A673 (cell line): ENCODE results near the gene POU6F1. TPM values are rescaled to one million over a fixed set of nuclear protein-coding genes. Genes with fewer than 3 reads are reported as not detected.
A peak's percentile ranks its signal among the peaks of the same experiment; 100 is the strongest.

Experiments used
- BruUV-seq: library from RNA; stranded (reverse); fragments of 400-500 nt; replicated peaks from 2 replicates; lab custom pipeline; 2021; lab: Mats Ljungman, UMichigan
- CTCF ChIA-PET: fragments of 300-600 bp; sonication (Branson Sonifier 250); formaldehyde crosslinking; loops from one replicate; lab custom pipeline; 2022; ENCODE audit warnings: antibody characterized with exemption; lab: Charles Lee
- POLR2A ChIA-PET: fragments of 300-600 bp; sonication (Branson Sonifier 250); formaldehyde crosslinking; loops from one replicate; lab custom pipeline; 2022; ENCODE audit warnings: antibody characterized with exemption; ENCODE audit not compliant: low non-redundant PET; lab: Charles Lee
- DNase-seq: peaks from one replicate; pipeline ENCODE4 v3.0.0-alpha.2; 2015; ENCODE audit warnings: low spot score
- H3K27ac ChIP-seq: fragments of 200-600 bp; sonication (generic); 2 replicates; pipeline ENCODE4 v1.5.1; 2016; ENCODE audit warnings: mixed run types, low read depth, mild to moderate bottlenecking, mixed read lengths, antibody characterized with exemption, low read length; ENCODE audit not compliant: poor library complexity, severe bottlenecking
- H3K27me3 ChIP-seq: fragments of 200-600 bp; sonication (generic); replicated peaks from 2 replicates; pipeline ENCODE4 v1.6.1; 2017; ENCODE audit warnings: mixed run types, low read depth, mild to moderate bottlenecking, mixed read lengths, antibody characterized with exemption, low read length; ENCODE audit not compliant: insufficient read depth, poor library complexity
- H3K36me3 ChIP-seq: fragments of 200-600 bp; sonication (generic); 2 replicates; pipeline ENCODE4 v1.6.1; 2016; ENCODE audit warnings: mixed run types, mild to moderate bottlenecking, mixed read lengths, antibody characterized with exemption, low read length; ENCODE audit not compliant: insufficient read depth, poor library complexity, severe bottlenecking
- H3K4me1 ChIP-seq: fragments of 200-600 bp; sonication (generic); 2 replicates; pipeline ENCODE4 v1.6.1; 2017; ENCODE audit warnings: mixed run types, mild to moderate bottlenecking, mixed read lengths, antibody characterized with exemption, low read length; ENCODE audit not compliant: insufficient read depth, poor library complexity, severe bottlenecking
- H3K4me3 ChIP-seq: fragments of 200-600 bp; sonication (generic); 2 replicates; pipeline ENCODE4 v1.5.1; 2016; ENCODE audit warnings: low read depth, mixed run types, mild to moderate bottlenecking, mixed read lengths, low read length; ENCODE audit not compliant: poor library complexity, severe bottlenecking
- H3K9me3 ChIP-seq: fragments of 200-600 bp; sonication (generic); 2 replicates; pipeline ENCODE4 v1.6.1; 2016; ENCODE audit warnings: mixed run types, low read depth, mild to moderate bottlenecking, mixed read lengths, antibody characterized with exemption, low read length; ENCODE audit not compliant: poor library complexity, severe bottlenecking
- CTCF ChIP-seq: fragments of 300-800, 200-600 bp; sonication (generic); conservative IDR thresholded peaks from 2 replicates; pipeline ENCODE4 v1.5.1; 2017; ENCODE audit warnings: low read depth, mild to moderate bottlenecking, antibody characterized with exemption, low read length, moderate library complexity, mixed read lengths
- EZH2 ChIP-seq: fragments of 200-600 bp; sonication (generic); IDR thresholded peaks from 2 replicates; pipeline ENCODE4 v1.6.1; 2017; ENCODE audit warnings: borderline replicate concordance, low read depth, mild to moderate bottlenecking, mixed read lengths, antibody characterized with exemption, low read length; ENCODE audit not compliant: poor library complexity, severe bottlenecking
- intact Hi-C: fragments of 100-400 bp; cut with micrococcal nuclease; formaldehyde crosslinking; loops from one replicate; pipeline ENCODE4 v1.10.0; 2022; ENCODE audit not compliant: unreplicated experiment
- total RNA-seq: library from RNA; stranded (reverse); gene quantifications from 2 replicates; pipeline ENCODE4 v1.2.3, GENCODE V29; 2021

POU6F1 gene
- total RNA-seq, 1 experiment from 2014 or later, result 13.6 TPM

- POLR2A ChIA-PET, result no interaction called here
- Histone ChIP-seq H3K4me1 (no peaks in the 10 kb centered on the region), H3K36me3 (no peaks in the 10 kb centered on the region), H3K27ac (no peak overlapping the region), H3K9me3 (no peaks in the 10 kb centered on the region), H3K4me3 (no peak overlapping the region), H3K27me3 (no peaks in the 10 kb centered on the region)
- no TSS peak for BruUV-seq
- TF ChIP-seq CTCF, result no peak
- TF ChIP-seq EZH2, result no peak
- CTCF ChIA-PET, result interaction anchor here (0.8 kb wide), 1 partner anchor 226 kb away, joined by 3 read pairs; no protein-coding TSS in a partner anchor
- no peak for DNase-seq
- intact Hi-C loops, result no loop called here
Observed at GRCh38 chr12:51253276-51253675, 35.4 kb upstream of the POU6F1 start.

- no peak for TF ChIP-seq CTCF
- TF ChIP-seq EZH2, result no peak
- DNase-seq, result peak; percentile 62
- intact Hi-C loops, result no loop called here
- Histone ChIP-seq H3K36me3 (peaks cover 28% of the 10 kb centered on the region), H3K27me3 (no peaks in the 10 kb centered on the region), H3K4me3 (no peak overlapping the region), H3K27ac (peak overlapping the region; percentile 77), H3K9me3 (no peaks in the 10 kb centered on the region), H3K4me1 (peaks cover 27% of the 10 kb centered on the region)
- no TSS peak for BruUV-seq
- ChIA-PET POLR2A (no interaction called here), CTCF (no interaction called here)
Observed at GRCh38 chr12:51247523-51248206, 29.8 kb upstream of the POU6F1 start.

GRCh38 chr12:51246254-51246853 lies 28.5 kb upstream of the POU6F1 start:
- Histone ChIP-seq H3K27ac (peak overlapping the region; percentile 77), H3K4me1 (peaks cover 27% of the 10 kb centered on the region), H3K4me3 (no peak overlapping the region), H3K36me3 (peaks cover 40% of the 10 kb centered on the region), H3K27me3 (no peaks in the 10 kb centered on the region), H3K9me3 (no peaks in the 10 kb centered on the region)
- DNase-seq, result peak; percentile 91
- BruUV-seq, result no TSS peak
- CTCF ChIA-PET, result no interaction called here
- no peak for TF ChIP-seq EZH2
- TF ChIP-seq CTCF, result 0 out of 2 replicates have a peak, but pooled peaks have one; percentile 24
- intact Hi-C loops, result no loop called here
- POLR2A ChIA-PET, result no interaction called here
